ENCODE measurements around the gene DIP2A.

- TF ChIP-seq CTCF (IDR thresholded peaks at IDR 0.05) = no peak
- TF ChIP-seq POLR2A (IDR thresholded peaks at IDR 0.05) = no peak
- no peak for TF ChIP-seq POLR2AphosphoS5 (IDR thresholded peaks at IDR 0.05)
- no peak for TF ChIP-seq EP300 (IDR thresholded peaks at IDR 0.05)
These were observed 78.3 kb downstream of the DIP2A start for GRCh38 chr21:46537026-46537425.
